ENCODE measurements around the gene UQCRHL.
"Not testable (repeated sequence)": the region's sequence is repeated elsewhere in the genome, so short reads cannot be mapped to it uniquely, and the experiment has no call there.

Gene UQCRHL

GRCh38 chr1:15835205-15835740 lies 27.8 kb upstream of the UQCRHL start:
- no peak for DNase-seq

- DNase-seq: peak; percentile 94
These were observed 27.2 kb upstream of the UQCRHL start for GRCh38 chr1:15834406-15835204.

- no peak for DNase-seq
These were observed 26.5 kb upstream of the UQCRHL start for GRCh38 chr1:15833842-15834405.

GRCh38 chr1:15833069-15833679 lies 25.7 kb upstream of the UQCRHL start:
- peak; percentile 72 for DNase-seq

- DNase-seq: no peak
These were observed 22.8 kb upstream of the UQCRHL start for GRCh38 chr1:15830258-15830657.

GRCh38 chr1:15828931-15829330 lies 21.5 kb upstream of the UQCRHL start:
- not testable (repeated sequence) for DNase-seq

- not testable (repeated sequence) for DNase-seq
These were observed 20.1 kb upstream of the UQCRHL start for GRCh38 chr1:15827567-15827966.

GRCh38 chr1:15826810-15827507 lies 19.5 kb upstream of the UQCRHL start:
- DNase-seq: no peak

- DNase-seq: no peak
These were observed 18.4 kb upstream of the UQCRHL start for GRCh38 chr1:15825800-15826199.

- DNase-seq: no peak
These were observed 13.0 kb upstream of the UQCRHL start for GRCh38 chr1:15820478-15820877.

- peak; percentile 22 for DNase-seq
These were observed 9.2 kb upstream of the UQCRHL start for GRCh38 chr1:15816674-15817073.

- DNase-seq: no peak
These were observed 2.6 kb upstream of the UQCRHL start for GRCh38 chr1:15810073-15810472.

GRCh38 chr1:15808955-15809354 lies 1.5 kb upstream of the UQCRHL start:
- DNase-seq: no peak

- DNase-seq: no peak
These were observed 328 bp downstream of the UQCRHL start for GRCh38 chr1:15807121-15807520.

GRCh38 chr1:15804060-15804459 lies 3.4 kb downstream of the UQCRHL start:
- no peak for DNase-seq

- DNase-seq: peak; percentile 30
These were observed 4.1 kb downstream of the UQCRHL start for GRCh38 chr1:15803380-15803779.

- DNase-seq: no peak
These were observed 5.0 kb downstream of the UQCRHL start for GRCh38 chr1:15802234-15802965.

- no peak for DNase-seq
These were observed 7.3 kb downstream of the UQCRHL start for GRCh38 chr1:15799928-15800835.

- peak; percentile 12 for DNase-seq
These were observed 8.2 kb downstream of the UQCRHL start for GRCh38 chr1:15799004-15799867.

GRCh38 chr1:15797614-15798390 lies 9.6 kb downstream of the UQCRHL start:
- DNase-seq: no peak
